Gastroesophageal sphincter (tissue), 3 donors: ENCODE data around the gene NANS.
"Not testable (repeated sequence)": the region's sequence is repeated elsewhere in the genome, so short reads cannot be mapped to it uniquely, and the experiment has no call there.

Experiments
- CTCF ChIP-seq, 4 experiments: fragments of 200-600 bp in 2 of 4; fragments of 450-650 bp in 2 of 4; sonication (generic) in 1 of 4; IDR thresholded peaks; one replicate each; pipeline ENCODE4 v1.5.1; 2017 to 2019; ENCODE audit warnings: antibody characterized with exemption in 4 of 4, mild to moderate bottlenecking in 2 of 4, moderate library complexity in 2 of 4
- EP300 ChIP-seq: sonication (generic); formaldehyde crosslinking; IDR thresholded peaks from one replicate; pipeline ENCODE4 v1.6.1; 2017; ENCODE audit warnings: antibody characterized with exemption, mild to moderate bottlenecking

- TF ChIP-seq CTCF (IDR thresholded peaks at IDR 0.05); EP300: not testable (repeated sequence)
Observed at GRCh38 chr9:98130060-98130459, 73.5 kb downstream of the NANS start.
